22Rv1 (cell line): ENCODE measurements around the gene ILK.

Experiments used
- CTCF ChIP-seq: fragments of 450-650 bp; IDR thresholded peaks from 2 replicates; pipeline ENCODE4 v1.5.1; 2017; ENCODE audit warnings: mild to moderate bottlenecking
- ZFX ChIP-seq: fragments of 450-650 bp; IDR thresholded peaks from 2 replicates; pipeline ENCODE4 v1.6.1; 2017; ENCODE audit warnings: antibody characterized with exemption, borderline replicate concordance

GRCh38 chr11:6640985-6641701 lies 37.6 kb downstream of the ILK start:
- TF ChIP-seq CTCF (no peak), ZFX (no peak)
